ENCODE results near the gene ARHGAP24.

GRCh38 chr4:85734424-85734831 is 259.5 kb downstream of the ARHGAP24 start:
- TF ChIP-seq CTCF (conservative IDR thresholded peaks at IDR 0.05; ENCODE audit: low read depth in 2 of 2) (no peak), POLR2AphosphoS5 (IDR thresholded peaks at IDR 0.05; ENCODE audit: low read depth) (no peak), EZH2 (IDR thresholded peaks at IDR 0.05; ENCODE audit: low read depth, unreplicated experiment) (no peak), STAT1 (IDR thresholded peaks at IDR 0.05; ENCODE audit: unreplicated experiment) (no peak)
